ENCODE data around the gene KCTD12.
"Not testable (repeated sequence)": the region's sequence is repeated elsewhere in the genome, so short reads cannot be mapped to it uniquely, and the experiment has no call there.

KCTD12 gene

GRCh38 chr13:76886292-76887075 lies at the start of gene KCTD12:
KCTD12 (minus strand) TSS chr13:76886405; CDS start chr13:76886148, 257 bp downstream.
- peak in 52 of 56 donors; percentile 28 to 82 (median 64) for DNase-seq

- DNase-seq: no peak
These were observed 48.5 kb upstream of the KCTD12 start for GRCh38 chr13:76934671-76935070.

DNA sequence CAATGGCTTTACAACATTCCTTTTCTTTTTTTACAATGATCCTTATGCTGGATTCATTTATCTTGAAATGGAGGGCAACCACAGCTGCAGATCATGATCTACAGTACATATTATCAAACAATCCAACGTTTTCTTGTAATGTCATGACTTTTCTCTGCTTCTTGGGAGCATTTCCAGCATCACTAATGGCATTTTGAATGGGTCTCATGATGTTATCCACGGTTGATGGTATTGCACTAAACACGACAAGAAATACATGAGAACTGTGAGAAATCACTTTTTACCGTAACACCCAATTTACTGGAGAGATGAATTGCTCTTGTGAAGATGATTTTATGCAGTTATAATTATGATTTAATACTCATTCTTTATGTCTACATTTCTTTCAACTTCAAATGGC lies 45.9 kb upstream of the KCTD12 start:
- DNase-seq: no peak

DNA sequence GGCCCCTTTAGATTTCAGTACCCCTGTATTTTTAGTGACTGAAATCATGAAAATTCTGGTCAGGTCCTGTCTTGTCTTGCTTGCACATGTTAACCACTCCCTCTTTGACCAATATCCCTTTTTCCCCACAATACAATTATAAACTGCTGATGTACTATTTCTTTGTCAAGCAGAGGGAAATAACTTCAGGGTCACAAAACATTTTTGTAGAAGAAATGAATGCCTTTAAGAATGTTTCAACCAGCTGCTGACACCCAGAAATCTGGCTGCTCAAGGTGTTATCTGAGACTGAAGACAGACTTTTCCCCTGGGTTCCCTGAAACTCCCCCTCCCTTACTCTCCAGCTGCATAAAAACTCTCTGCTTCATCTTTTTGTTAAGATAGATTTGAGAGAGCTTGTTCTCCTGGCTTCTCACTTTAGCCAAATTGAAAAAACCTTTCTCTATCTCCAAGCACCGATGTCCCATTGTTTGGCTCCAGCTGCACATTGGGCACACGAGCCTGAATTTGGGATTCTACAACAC lies 43.7 kb upstream of the KCTD12 start:
- DNase-seq: no peak

GRCh38 chr13:76929320-76929719 lies 43.1 kb upstream of the KCTD12 start:
- no peak for DNase-seq

- no peak for DNase-seq
These were observed 42.3 kb upstream of the KCTD12 start for GRCh38 chr13:76928456-76928855.

DNA sequence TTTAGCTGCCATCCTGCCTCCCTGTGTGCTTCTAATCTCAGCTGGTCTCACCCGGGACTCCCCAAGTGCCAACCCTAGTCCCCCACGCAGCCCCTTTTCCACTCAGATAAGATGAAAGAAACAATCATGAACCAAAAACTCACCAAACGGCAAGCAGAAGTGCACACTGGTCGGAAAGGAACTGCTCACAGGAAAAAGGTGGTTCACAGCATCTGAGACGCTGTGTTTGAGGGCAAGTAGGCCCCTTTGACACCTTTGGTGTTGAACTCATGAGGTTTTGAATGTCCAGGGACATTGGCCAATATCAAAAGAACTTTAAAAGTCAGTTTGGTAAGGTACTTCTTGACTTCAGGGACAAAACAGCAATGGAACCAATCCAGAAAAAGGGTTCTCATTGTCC lies 41.8 kb upstream of the KCTD12 start:
- no peak for DNase-seq

- no peak for DNase-seq
These were observed 38.9 kb upstream of the KCTD12 start for GRCh38 chr13:76925115-76925514.

DNA sequence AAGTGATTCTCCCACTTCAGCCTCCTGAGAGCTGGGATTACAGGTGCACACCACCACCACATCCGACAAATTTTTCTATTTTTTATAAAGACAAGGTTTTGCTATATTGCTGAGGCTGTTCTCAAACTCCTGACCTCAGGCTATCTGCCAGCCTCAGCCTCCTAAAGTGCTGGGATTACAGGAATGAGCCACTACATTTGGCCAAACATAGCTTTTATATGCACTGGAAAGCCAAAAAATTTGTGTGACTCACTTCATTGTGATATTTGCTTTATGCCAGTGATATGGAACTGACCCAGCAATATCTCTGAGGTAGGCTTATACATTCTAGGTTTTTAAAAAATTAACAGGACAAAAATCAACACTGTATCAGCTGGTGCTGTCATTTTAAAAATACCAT lies 35.3 kb upstream of the KCTD12 start:
- DNase-seq: no peak

DNA sequence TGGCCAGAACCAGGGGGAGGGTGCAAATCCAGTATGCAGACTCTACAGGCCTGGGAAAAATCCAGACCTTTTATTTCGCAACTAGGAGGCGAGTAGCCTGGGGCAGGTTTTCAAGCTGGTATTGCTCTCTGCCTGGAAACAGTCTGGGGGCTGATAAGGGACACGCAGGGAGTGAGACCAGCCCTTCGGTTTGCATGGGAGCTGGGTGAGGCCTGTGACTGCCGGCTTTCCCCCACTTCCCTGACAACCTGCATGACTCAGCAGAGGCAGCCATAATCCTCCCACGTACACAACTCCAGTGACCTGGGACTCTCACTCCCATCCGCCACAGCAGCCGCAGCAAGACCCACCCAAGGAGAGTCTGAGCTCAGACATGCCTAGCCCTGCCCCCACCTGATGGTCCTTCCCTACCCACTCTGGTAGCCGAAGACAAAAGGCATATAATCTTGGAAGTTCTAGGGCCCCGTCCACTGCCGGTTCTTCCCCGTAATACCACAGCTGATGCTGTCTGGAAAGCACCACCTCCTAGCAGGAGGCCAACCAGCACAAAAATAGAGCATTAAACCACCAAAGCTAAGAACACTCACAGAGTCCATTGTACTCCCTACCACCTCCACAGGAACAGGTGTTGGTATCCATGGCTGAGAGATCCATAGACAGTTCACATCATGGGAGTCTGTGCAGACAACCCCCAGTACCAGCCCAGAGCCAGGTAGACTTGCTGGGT lies 31.7 kb upstream of the KCTD12 start:
- not testable (repeated sequence) for DNase-seq

- no peak for DNase-seq
These were observed 30.9 kb upstream of the KCTD12 start for GRCh38 chr13:76917095-76917494.

GRCh38 chr13:76913898-76914297 lies 27.7 kb upstream of the KCTD12 start:
- DNase-seq: no peak

GRCh38 chr13:76912476-76912875 lies 26.3 kb upstream of the KCTD12 start:
- DNase-seq: no peak

GRCh38 chr13:76904507-76904906 lies 18.3 kb upstream of the KCTD12 start:
- no peak for DNase-seq

DNA sequence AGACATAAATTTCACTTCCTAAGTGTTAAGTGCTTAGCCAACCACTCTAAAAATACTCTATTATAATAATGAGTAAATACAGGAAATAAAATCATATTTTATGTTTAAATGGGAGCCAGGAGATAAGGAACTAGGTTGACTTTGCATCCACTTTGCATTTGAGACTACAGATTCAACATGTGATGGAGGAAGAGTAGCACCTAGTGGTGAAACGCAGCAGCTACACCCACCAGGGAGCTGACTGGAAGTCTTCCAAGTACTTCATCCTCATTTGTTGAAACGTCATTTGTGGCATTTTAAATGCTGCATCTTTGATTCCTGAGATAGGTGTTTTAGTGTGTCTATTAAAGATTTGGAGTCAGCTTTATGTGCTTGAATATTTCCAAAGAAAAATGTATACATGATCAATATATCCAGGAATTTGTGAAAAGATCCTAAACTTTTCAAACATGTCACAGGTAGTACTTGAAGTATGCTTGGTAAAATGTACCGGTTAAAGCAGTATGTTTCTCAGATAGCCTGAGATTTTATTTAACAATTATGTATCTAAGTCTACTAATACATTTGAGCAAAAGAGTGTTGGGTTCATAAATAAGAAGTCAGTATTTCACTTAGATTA lies 17.4 kb upstream of the KCTD12 start:
- DNase-seq: peak in 42 of 56 donors; percentile 1 to 76 (median 24)

DNA sequence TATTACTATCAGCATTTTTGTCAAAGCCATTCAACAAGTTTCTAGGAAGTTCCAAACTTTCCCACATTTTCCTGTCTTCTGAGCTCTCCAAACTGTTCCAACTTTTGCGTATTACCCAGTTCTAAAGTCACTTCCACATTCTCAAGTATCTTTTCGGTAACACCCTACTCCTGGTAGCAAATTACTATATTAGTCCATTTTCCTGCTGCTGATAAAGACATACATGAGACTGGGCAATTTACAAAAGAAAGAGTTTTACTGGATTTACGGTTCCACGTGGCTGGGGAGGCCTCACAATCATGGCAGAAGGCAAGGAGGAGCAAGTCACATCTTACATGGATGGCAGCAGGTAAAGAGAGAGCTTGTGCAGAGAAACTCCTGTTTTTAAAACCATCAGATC lies 12.9 kb upstream of the KCTD12 start:
- not testable (repeated sequence) for DNase-seq

GRCh38 chr13:76897171-76897570 lies 11.0 kb upstream of the KCTD12 start:
- DNase-seq: not testable (repeated sequence)

- DNase-seq: no peak
These were observed 8.4 kb upstream of the KCTD12 start for GRCh38 chr13:76894401-76895110.

GRCh38 chr13:76892488-76892887 lies 6.3 kb upstream of the KCTD12 start:
- no peak for DNase-seq

DNA sequence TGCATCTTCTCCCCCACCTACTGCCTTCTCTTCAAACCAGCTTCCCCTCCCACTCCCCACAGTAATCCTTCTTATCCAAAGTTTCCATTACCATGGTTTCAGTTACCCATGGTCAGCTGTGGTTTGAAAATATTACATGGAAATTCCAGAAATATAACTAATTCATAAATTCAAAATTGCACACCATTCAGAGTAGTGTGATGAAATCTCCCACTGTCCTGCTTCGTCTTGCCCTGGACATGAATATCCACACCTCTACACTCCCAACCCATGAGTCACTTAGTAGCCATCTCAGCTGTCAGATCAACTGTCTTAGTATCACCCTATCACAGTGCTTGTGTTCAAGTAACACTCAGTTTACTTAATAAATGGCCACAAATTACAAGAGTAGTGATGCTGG lies 3.8 kb upstream of the KCTD12 start:
- no peak for DNase-seq

- DNase-seq: no peak
These were observed 3.0 kb upstream of the KCTD12 start for GRCh38 chr13:76889254-76889653.

Measured in amygdala (tissue), 56 donors.